Measurements from ENCODE around the gene NPHS1. TPM values are rescaled to one million over a fixed set of nuclear protein-coding genes. Genes with fewer than 3 reads are reported as not detected.

Gene NPHS1
- total RNA-seq, 2 donors from 2014 or later, result not detected

- H3K27ac ChIP-seq, result no peak overlapping the region
- no peak for ATAC-seq (ENCODE audit: insufficient number of reproducible peaks, low FRiP score, low read depth)
- H3K4me1 ChIP-seq (ENCODE audit: control insufficient read depth in 1 of 2, low read depth in 2 of 2), result peaks cover 8 to 12% of the 10 kb centered on the region in 2 donors
- peaks cover 11% of the 10 kb centered on the region for H3K36me3 ChIP-seq
- H3K4me3 ChIP-seq, result no peak overlapping the region
- H3K9me3 ChIP-seq, result no peaks in the 10 kb centered on the region
- no peak for DNase-seq (ENCODE audit: low spot score)
- TF ChIP-seq CTCF (IDR thresholded peaks at IDR 0.05), result no peak
- H3K27me3 ChIP-seq (replicated peaks; ENCODE audit: insufficient read depth), result no peaks in the 10 kb centered on the region
Observed at GRCh38 chr19:35777086-35777841, 75.0 kb downstream of the NPHS1 start.

- Histone ChIP-seq H3K4me1 (ENCODE audit: control insufficient read depth in 1 of 2, low read depth in 2 of 2) (peaks cover 8 to 12% of the 10 kb centered on the region in 2 donors), H3K4me3 (peak overlapping the region; percentile 94), H3K27ac (no peak overlapping the region), H3K27me3 (replicated peaks; ENCODE audit: insufficient read depth) (no peaks in the 10 kb centered on the region), H3K36me3 (peaks cover 7% of the 10 kb centered on the region), H3K9me3 (no peaks in the 10 kb centered on the region)
- ATAC-seq (ENCODE audit: insufficient number of reproducible peaks, low FRiP score, low read depth) (no peak), DNase-seq (ENCODE audit: low spot score) (no peak)
- TF ChIP-seq CTCF (IDR thresholded peaks at IDR 0.05), result no peak
Observed at GRCh38 chr19:35776102-35776788, 76.1 kb downstream of the NPHS1 start.

Other genes with a start within 250 kb of the NPHS1 start
- gene HAUS5, start 239.8 kb downstream of the NPHS1 start, total RNA-seq, result 10 to 100 TPM in 1 of 2 donors, 1 to 10 TPM in 1; 8.4 to 13.9 TPM
- 10 to 100 TPM; 47.2 to 53.8 TPM for gene RBM42, start 223.5 kb downstream of the NPHS1 start, total RNA-seq
- not detected for gene ETV2, start 210.8 kb downstream of the NPHS1 start, total RNA-seq
- 100 to 1,000 TPM; 258 to 386 TPM for gene COX6B1, start 204.2 kb downstream of the NPHS1 start, total RNA-seq
- gene UPK1A, start 186.0 kb downstream of the NPHS1 start, total RNA-seq, result not detected
- not detected for gene ZBTB32, start 147.9 kb downstream of the NPHS1 start, total RNA-seq
- 10 to 100 TPM; 26.4 to 31.3 TPM for gene KMT2B, start 134.5 kb downstream of the NPHS1 start, total RNA-seq
- 10 to 100 TPM in 1 of 2 donors, 1 to 10 TPM in 1; 6.9 to 13.1 TPM for gene IGFLR1, start 110.1 kb downstream of the NPHS1 start, total RNA-seq
- gene U2AF1L4, start 107.1 kb downstream of the NPHS1 start, total RNA-seq, result 10 to 100 TPM; 34.4 to 42.6 TPM
- gene PSENEN, start 106.9 kb downstream of the NPHS1 start, total RNA-seq, result 10 to 100 TPM; 25.5 to 30.1 TPM
- gene LIN37, start 103.9 kb downstream of the NPHS1 start, total RNA-seq, result 10 to 100 TPM in 1 of 2 donors, 1 to 10 TPM in 1; 9.9 to 30.5 TPM
- 100 to 1,000 TPM in 1 of 2 donors, 10 to 100 TPM in 1; 78.6 to 130 TPM for gene HSPB6, start 95.5 kb downstream of the NPHS1 start, total RNA-seq
- 10 to 100 TPM; 11.1 to 16.6 TPM for gene PROSER3, start 94.3 kb downstream of the NPHS1 start, total RNA-seq
- 10 to 100 TPM; 15.4 to 30.7 TPM for gene ARHGAP33, start 76.9 kb downstream of the NPHS1 start, total RNA-seq
- gene PRODH2, start 39.7 kb downstream of the NPHS1 start, total RNA-seq, result not detected
- under 1 TPM in 1 of 2 donors, not detected in 1; 0.92 TPM for gene KIRREL2, start 4.4 kb upstream of the NPHS1 start, total RNA-seq
- 10 to 100 TPM; 28.1 to 47.2 TPM for gene APLP1, start 16.1 kb upstream of the NPHS1 start, total RNA-seq
- 10 to 100 TPM in 1 of 2 donors, 1 to 10 TPM in 1; 5.4 to 32.6 TPM for gene NFKBID, start 48.0 kb upstream of the NPHS1 start, total RNA-seq
- gene HCST, start 50.0 kb upstream of the NPHS1 start, total RNA-seq, result 10 to 100 TPM in 1 of 2 donors, 1 to 10 TPM in 1; 4.5 to 13.2 TPM
- gene TYROBP, start 55.8 kb upstream of the NPHS1 start, total RNA-seq, result 100 to 1,000 TPM; 155 to 247 TPM
- gene LRFN3, start 83.9 kb upstream of the NPHS1 start, total RNA-seq, result 10 to 100 TPM; 14.3 to 26.7 TPM
- 10 to 100 TPM; 43.0 to 70.5 TPM for gene SDHAF1, start 142.7 kb upstream of the NPHS1 start, total RNA-seq
- 1 to 10 TPM in 1 of 2 donors, under 1 TPM in 1; 0.92 to 2.4 TPM for gene SYNE4, start 156.3 kb upstream of the NPHS1 start, total RNA-seq
- gene ALKBH6, start 161.7 kb upstream of the NPHS1 start, total RNA-seq, result 10 to 100 TPM; 19.8 to 55.8 TPM
- 10 to 100 TPM; 21.3 to 29.0 TPM for gene CLIP3, start 180.4 kb upstream of the NPHS1 start, total RNA-seq
- 1 to 10 TPM; 6.4 to 6.6 TPM for gene THAP8, start 201.8 kb upstream of the NPHS1 start, total RNA-seq
- gene WDR62, start 202.4 kb upstream of the NPHS1 start, total RNA-seq, result 1 to 10 TPM in 1 of 2 donors, under 1 TPM in 1; 0.99 to 1.2 TPM

Data from thoracic aorta (tissue), 2 donors.